Esophagus mucosa (tissue), 1 donor: ENCODE results near the gene MYLK. TPM values are rescaled to one million over a fixed set of nuclear protein-coding genes. Genes with fewer than 3 reads are reported as not detected.

Source experiments
- ATAC-seq: fragments of 200-7000 bp; cut with Tn5 transposase; one replicate; pipeline ENCODE4 v1.9.1; 2020
- total RNA-seq: library from RNA; stranded (reverse); gene quantifications from one replicate; pipeline ENCODE4 v1.2.4, GENCODE V29; 2023
- donor health status: DM: yes; HTN: yes; CAD: no.

MYLK gene
- total RNA-seq, 1 donor from 2014 or later: 16.6 TPM

- no peak for ATAC-seq
Observed at GRCh38 chr3:123663977-123664376, 220.2 kb downstream of the MYLK start.

GRCh38 chr3:123661973-123662372, 222.2 kb downstream of the MYLK start:
- ATAC-seq: no peak

- peak; percentile 44 for ATAC-seq
Observed at GRCh38 chr3:123660900-123661299, 223.2 kb downstream of the MYLK start.

- ATAC-seq: no peak
Observed at GRCh38 chr3:123660141-123660675, 223.9 kb downstream of the MYLK start.

- no peak for ATAC-seq
Observed at GRCh38 chr3:123658852-123659206, 225.3 kb downstream of the MYLK start.

- no peak for ATAC-seq
Observed at GRCh38 chr3:123658118-123658851, 225.8 kb downstream of the MYLK start.

- ATAC-seq: no peak
Observed at GRCh38 chr3:123657568-123657967, 226.6 kb downstream of the MYLK start.

GRCh38 chr3:123657111-123657510, 227.0 kb downstream of the MYLK start:
- ATAC-seq: no peak

GRCh38 chr3:123656691-123657090, 227.4 kb downstream of the MYLK start:
- no peak for ATAC-seq

GRCh38 chr3:123656274-123656673, 227.9 kb downstream of the MYLK start:
- no peak for ATAC-seq

GRCh38 chr3:123655400-123655799, 228.7 kb downstream of the MYLK start:
- ATAC-seq: no peak

GRCh38 chr3:123653221-123653682, 230.9 kb downstream of the MYLK start:
- peak; percentile 22 for ATAC-seq

- peak; percentile 88 for ATAC-seq
Observed at GRCh38 chr3:123652342-123652984, 231.7 kb downstream of the MYLK start.

GRCh38 chr3:123651449-123652341, 232.4 kb downstream of the MYLK start:
- no peak for ATAC-seq

GRCh38 chr3:123650101-123650500, 234.0 kb downstream of the MYLK start:
- ATAC-seq: no peak

GRCh38 chr3:123648696-123649405, 235.3 kb downstream of the MYLK start:
- no peak for ATAC-seq

GRCh38 chr3:123644358-123644757, 239.8 kb downstream of the MYLK start:
- no peak for ATAC-seq

GRCh38 chr3:123642957-123643330, 241.2 kb downstream of the MYLK start:
- ATAC-seq: no peak

- ATAC-seq: peak; percentile 88
Observed at GRCh38 chr3:123642182-123642956, 241.8 kb downstream of the MYLK start.

GRCh38 chr3:123641505-123641904, 242.6 kb downstream of the MYLK start:
- no peak for ATAC-seq

- ATAC-seq: no peak
Observed at GRCh38 chr3:123640740-123641462, 243.2 kb downstream of the MYLK start.
